Measurements from ENCODE around the gene FBLN1. TPM values are rescaled to one million over a fixed set of nuclear protein-coding genes. Genes with fewer than 3 reads are reported as not detected.

Gene FBLN1
- total and polyA plus RNA-seq, 9 of the 15 experiments (the other 6 are each of a cell fraction or from before 2014, with no cell fraction given): 0.66 TPM; not detected in 8

DNA sequence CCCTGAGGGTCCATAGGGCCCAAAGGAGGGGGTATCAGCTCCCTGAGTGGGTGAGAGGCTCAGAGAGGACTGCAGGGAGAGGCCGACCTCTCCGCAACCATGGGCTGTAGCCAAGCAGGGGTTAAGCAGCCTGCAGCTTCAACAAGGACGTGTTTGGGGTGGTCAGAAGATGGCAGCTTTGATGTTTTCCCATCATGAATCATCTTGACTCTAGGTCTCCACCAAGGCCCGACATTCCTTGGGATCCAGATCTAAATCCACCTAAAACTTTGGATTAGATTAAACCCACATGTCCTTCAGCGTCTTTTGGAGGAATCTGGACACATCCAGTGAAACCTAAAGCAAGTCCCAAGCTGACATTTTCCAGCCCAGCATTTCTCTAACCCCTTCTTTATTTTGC, 19.8 kb downstream of the FBLN1 start (continued):
- TF ChIP-seq, protein P1, sequence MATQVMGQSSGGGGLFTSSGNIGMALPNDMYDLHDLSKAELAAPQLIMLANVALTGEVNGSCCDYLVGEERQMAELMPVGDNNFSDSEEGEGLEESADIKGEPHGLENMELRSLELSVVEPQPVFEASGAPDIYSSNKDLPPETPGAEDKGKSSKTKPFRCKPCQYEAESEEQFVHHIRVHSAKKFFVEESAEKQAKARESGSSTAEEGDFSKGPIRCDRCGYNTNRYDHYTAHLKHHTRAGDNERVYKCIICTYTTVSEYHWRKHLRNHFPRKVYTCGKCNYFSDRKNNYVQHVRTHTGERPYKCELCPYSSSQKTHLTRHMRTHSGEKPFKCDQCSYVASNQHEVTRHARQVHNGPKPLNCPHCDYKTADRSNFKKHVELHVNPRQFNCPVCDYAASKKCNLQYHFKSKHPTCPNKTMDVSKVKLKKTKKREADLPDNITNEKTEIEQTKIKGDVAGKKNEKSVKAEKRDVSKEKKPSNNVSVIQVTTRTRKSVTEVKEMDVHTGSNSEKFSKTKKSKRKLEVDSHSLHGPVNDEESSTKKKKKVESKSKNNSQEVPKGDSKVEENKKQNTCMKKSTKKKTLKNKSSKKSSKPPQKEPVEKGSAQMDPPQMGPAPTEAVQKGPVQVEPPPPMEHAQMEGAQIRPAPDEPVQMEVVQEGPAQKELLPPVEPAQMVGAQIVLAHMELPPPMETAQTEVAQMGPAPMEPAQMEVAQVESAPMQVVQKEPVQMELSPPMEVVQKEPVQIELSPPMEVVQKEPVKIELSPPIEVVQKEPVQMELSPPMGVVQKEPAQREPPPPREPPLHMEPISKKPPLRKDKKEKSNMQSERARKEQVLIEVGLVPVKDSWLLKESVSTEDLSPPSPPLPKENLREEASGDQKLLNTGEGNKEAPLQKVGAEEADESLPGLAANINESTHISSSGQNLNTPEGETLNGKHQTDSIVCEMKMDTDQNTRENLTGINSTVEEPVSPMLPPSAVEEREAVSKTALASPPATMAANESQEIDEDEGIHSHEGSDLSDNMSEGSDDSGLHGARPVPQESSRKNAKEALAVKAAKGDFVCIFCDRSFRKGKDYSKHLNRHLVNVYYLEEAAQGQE (IDR thresholded peaks at IDR 0.05; ENCODE audit: borderline replicate concordance): no peak
- TF ChIP-seq, protein P1 (CRISPR knock-in tag; IDR thresholded peaks at IDR 0.05; ENCODE audit: low read depth): no peak
- TF ChIP-seq ZNF77 (CRISPR knock-in tag; IDR thresholded peaks at IDR 0.05): no peak
- TF ChIP-seq, protein P2, sequence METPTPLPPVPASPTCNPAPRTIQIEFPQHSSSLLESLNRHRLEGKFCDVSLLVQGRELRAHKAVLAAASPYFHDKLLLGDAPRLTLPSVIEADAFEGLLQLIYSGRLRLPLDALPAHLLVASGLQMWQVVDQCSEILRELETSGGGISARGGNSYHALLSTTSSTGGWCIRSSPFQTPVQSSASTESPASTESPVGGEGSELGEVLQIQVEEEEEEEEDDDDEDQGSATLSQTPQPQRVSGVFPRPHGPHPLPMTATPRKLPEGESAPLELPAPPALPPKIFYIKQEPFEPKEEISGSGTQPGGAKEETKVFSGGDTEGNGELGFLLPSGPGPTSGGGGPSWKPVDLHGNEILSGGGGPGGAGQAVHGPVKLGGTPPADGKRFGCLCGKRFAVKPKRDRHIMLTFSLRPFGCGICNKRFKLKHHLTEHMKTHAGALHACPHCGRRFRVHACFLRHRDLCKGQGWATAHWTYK (CRISPR knock-in tag; IDR thresholded peaks at IDR 0.05): no peak
- no peak for TF ChIP-seq GTF2A2 (tag; IDR thresholded peaks at IDR 0.05)
- TF ChIP-seq HCFC1 (IDR thresholded peaks at IDR 0.05; ENCODE audit: low read depth, low read length): no peak
- TF ChIP-seq KLF10 (CRISPR knock-in tag; IDR thresholded peaks at IDR 0.05): no peak
- no peak for TF ChIP-seq SMARCB1 (IDR thresholded peaks at IDR 0.05; ENCODE audit: insufficient read length, low read depth)
- TF ChIP-seq, protein P3, sequence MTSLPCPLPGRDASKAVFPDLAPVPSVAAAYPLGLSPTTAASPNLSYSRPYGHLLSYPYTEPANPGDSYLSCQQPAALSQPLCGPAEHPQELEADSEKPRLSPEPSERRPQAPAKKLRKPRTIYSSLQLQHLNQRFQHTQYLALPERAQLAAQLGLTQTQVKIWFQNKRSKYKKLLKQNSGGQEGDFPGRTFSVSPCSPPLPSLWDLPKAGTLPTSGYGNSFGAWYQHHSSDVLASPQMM (CRISPR knock-in tag; IDR thresholded peaks at IDR 0.05): no peak
- no peak for TF ChIP-seq ZNF224 (CRISPR knock-in tag; IDR thresholded peaks at IDR 0.05)
- no peak for TF ChIP-seq MEF2D (tag; conservative IDR thresholded peaks at IDR 0.05; ENCODE audit: low read depth)

Data from K562 (cell line).